ENCODE data around the gene EXOC3. TPM values are rescaled to one million over a fixed set of nuclear protein-coding genes. Genes with fewer than 3 reads are reported as not detected.

Gene EXOC3
- total and polyA plus RNA-seq, 2 of the 8 experiments (the other 6 are each of a cell fraction or from before 2014, with no cell fraction given): 14.4 to 30.0 TPM

DNA sequence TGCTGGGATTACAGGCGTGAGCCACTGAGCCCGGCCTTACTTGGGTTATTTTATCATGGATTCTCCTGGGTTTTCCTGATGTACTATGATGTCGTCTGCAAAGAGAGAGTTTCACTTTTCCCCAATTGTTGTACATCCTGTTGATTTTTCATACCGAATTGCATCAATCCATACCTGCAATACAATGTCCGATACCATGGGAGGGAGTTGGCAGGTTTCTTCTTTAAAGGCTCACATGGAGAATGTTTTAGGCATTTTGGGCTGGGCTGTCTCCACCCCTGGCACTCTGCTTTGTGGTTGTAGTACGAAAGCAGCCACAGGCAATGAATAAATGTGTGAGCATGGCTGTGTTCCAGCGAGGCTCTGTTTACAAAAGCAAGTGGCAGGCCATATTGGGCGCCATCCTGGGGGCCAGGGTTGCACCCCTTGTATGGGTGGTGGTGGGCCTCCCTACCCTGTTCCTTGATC, 35.1 kb upstream of the EXOC3 start:
- Histone ChIP-seq H3K18ac (ENCODE audit: extremely low read depth, low read length) (no peak overlapping the region), H3K4me3 (ENCODE audit: extremely low read depth in 1 of 4, insufficient read depth in 2 of 4, low read depth in 3 of 4, low read length in 4 of 4) (no peak overlapping the region), H3K9me3 (ENCODE audit: insufficient read depth in 2 of 2, low read depth in 1 of 2, low read length in 1 of 2) (no peaks in the 10 kb centered on the region), H2BK12ac (ENCODE audit: low read depth, low read length) (no peak overlapping the region), H4K20me1 (replicated peaks in 1 of 2; ENCODE audit: control insufficient read depth in 1 of 2, insufficient read depth in 2 of 2, low read length in 2 of 2) (no peaks in the 10 kb centered on the region), H2BK120ac (replicated peaks; ENCODE audit: low read depth, low read length) (no peak overlapping the region), H3K23ac (ENCODE audit: insufficient read length) (no peak overlapping the region), H3K27me3 (replicated peaks in 1 of 4; ENCODE audit: control insufficient read depth in 3 of 4, extremely low read depth in 1 of 4, insufficient read depth in 3 of 4, low read length in 3 of 4) (no peaks in the 10 kb centered on the region), H3K4me1 (replicated peaks in 1 of 4; ENCODE audit: control insufficient read depth in 3 of 4, insufficient read depth in 4 of 4, low read length in 3 of 4) (no peaks in the 10 kb centered on the region), H2BK15ac (ENCODE audit: low read length) (no peak overlapping the region), H3K56ac (replicated peaks; ENCODE audit: insufficient read length, low read depth, low read length) (no peak overlapping the region), H3K14ac (ENCODE audit: insufficient read length) (no peak overlapping the region), H3K79me2 (ENCODE audit: control insufficient read depth in 1 of 2, insufficient read depth in 2 of 2, low read length in 2 of 2) (no peaks in the 10 kb centered on the region), H3K4ac (replicated peaks; ENCODE audit: insufficient read length, low read depth, low read length) (no peak overlapping the region), H3K36me3 (ENCODE audit: control insufficient read depth in 2 of 4, insufficient read depth in 4 of 4, low read length in 3 of 4) (no peaks in the 10 kb centered on the region), H3K4me2 (ENCODE audit: insufficient read depth in 1 of 2, low read depth in 2 of 2, low read length in 2 of 2) (no peak overlapping the region), H2BK5ac (ENCODE audit: low read depth, low read length) (no peak overlapping the region), H4K8ac (ENCODE audit: extremely low read depth, insufficient read depth, low read length) (no peak overlapping the region), H3K27ac (ENCODE audit: low read depth, low read length) (no peak overlapping the region), H3K23me2 (ENCODE audit: low read depth, low read length) (no peaks in the 10 kb centered on the region), H4K91ac (replicated peaks; ENCODE audit: insufficient read length, low read length) (no peak overlapping the region), H2BK20ac (ENCODE audit: low read length) (no peak overlapping the region), H3K9ac (replicated peaks in 1 of 4; ENCODE audit: extremely low read depth in 1 of 4, low read depth in 3 of 4, low read length in 3 of 4) (no peak overlapping the region), H2AFZ (ENCODE audit: low read length) (no peak overlapping the region), H2AK5ac (ENCODE audit: low read depth, low read length) (no peak overlapping the region), H4K5ac (ENCODE audit: insufficient read length, low read depth, low read length) (no peak overlapping the region), H3K79me1 (ENCODE audit: low read depth, low read length) (no peaks in the 10 kb centered on the region)
- ChIA-PET POLR2A (ENCODE audit: partially characterized antibody) (no interaction called here), CTCF (ENCODE audit: partially characterized antibody) (interaction anchor here (1.3 kb wide), 1 partner anchor 31 kb away, joined by 4 read pairs; no protein-coding TSS in a partner anchor)
- TF ChIP-seq GTF2F1 (IDR thresholded peaks at IDR 0.05; ENCODE audit: borderline replicate concordance, low read depth, low read length) (no peak), BCL11A (IDR thresholded peaks at IDR 0.05; ENCODE audit: low read depth in 2 of 2, low read length in 2 of 2) (no peak), RAD21 (IDR thresholded peaks at IDR 0.05 in 1 of 2, conservative IDR thresholded peaks at IDR 0.05 in 1 of 2; ENCODE audit: low read depth in 2 of 2, low read length in 2 of 2) (no peak), SIX5 (IDR thresholded peaks at IDR 0.05; ENCODE audit: low read depth, low read length) (no peak), CBX8 (IDR thresholded peaks at IDR 0.05; ENCODE audit: borderline replicate concordance, low read depth, low read length) (no peak), SUZ12 (IDR thresholded peaks at IDR 0.05; ENCODE audit: low read length) (no peak)
- DNase-seq (ENCODE audit: low read depth in 1 of 2, low spot score in 2 of 2) (no peak), FAIRE-seq (no peak)
- 84% methylated on average over 8 of the region's 8 CpGs; no CpG with 5 or more reads in 1 of the 2 experiments for WGBS, 2 experiments (ENCODE audit: extremely low coverage in 1 of 2, insufficient coverage in 1 of 2, insufficient read length in 1 of 2, insufficient replicate concordance in 2 of 2, low coverage in 1 of 2, low lambda C conversion rate in 2 of 2, missing lambda C conversion rate in 1 of 2)
